ENCODE data around the gene CFAP221. TPM values are rescaled to one million over a fixed set of nuclear protein-coding genes. Genes with fewer than 3 reads are reported as not detected.
A peak's percentile ranks its signal among the peaks of the same experiment; 100 is the strongest.

The CFAP221 gene
- total RNA-seq, 3 donors from 2014 or later (not counting 1 experiment from before 2014, with no cell fraction given): not detected

DNA sequence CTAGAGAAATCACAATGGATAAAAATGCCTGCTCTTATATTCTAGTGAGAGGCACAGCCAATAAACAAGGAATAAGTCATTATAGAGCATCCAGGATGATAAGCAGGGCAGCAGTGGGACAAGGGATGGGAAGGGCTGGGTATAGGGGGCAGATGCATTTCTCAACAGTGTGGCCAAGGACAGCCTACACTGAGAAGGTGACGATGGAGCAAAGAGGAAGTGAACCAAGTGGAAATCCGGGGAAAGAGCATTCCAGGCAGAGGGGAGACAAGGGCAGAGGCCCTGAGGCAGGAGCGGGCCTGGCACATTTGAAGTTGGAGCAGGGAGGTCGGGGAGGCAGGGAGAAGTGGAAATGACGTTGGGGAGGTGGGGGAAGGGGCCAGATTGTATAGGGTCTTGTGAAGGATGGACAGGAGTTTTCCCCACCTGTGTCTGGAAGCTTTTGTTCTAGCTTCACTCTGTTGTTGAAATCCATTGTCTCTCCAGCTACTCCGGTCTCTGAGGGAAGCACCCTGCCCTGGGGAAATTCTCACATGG is 152.3 kb downstream of the CFAP221 start:
- no peak overlapping the region for H3K27ac Mint-ChIP-seq
- H3K4me1 Mint-ChIP-seq: no peaks in the 10 kb centered on the region

DNA sequence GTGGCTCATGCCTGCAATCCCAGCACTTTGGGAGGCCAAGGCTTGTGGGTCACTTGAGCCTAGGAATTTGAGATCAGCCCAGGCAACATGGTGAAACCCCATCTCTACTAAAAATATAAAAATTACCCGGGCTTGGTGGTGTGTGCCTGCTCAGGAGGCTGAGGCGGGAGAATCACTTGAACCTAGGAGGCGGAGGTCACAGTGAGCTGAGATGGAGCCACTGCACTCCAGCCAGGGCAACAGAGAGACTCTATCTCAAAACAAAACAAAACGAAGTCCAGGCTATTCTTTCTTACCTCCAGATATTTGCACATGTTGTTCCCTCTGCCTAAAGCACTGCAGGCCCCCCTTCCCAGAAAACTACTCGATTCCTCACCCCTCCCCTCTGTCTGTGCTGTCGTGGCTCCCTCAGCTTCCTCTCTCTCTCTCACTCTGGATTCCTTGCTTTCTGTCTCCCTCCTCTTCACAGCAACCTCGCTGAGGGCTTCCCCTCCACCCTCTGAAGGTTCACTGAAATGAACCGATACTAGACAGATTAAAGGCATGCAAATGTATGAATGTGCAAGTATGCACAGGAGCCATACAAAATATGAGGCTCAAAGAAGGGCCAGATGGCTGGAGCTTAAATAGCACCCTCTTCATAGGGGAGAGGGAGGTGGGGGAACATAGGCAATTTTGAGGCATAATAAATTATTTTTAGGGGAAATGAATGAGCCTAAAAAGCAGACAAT is 153.2 kb downstream of the CFAP221 start:
- no peaks in the 10 kb centered on the region for H3K27me3 ChIP-seq (ENCODE audit: control insufficient read depth, insufficient read depth, low read length)
- H3K4me3 ChIP-seq (ENCODE audit: low read length): no peak overlapping the region
- no peaks in the 10 kb centered on the region for H3K36me3 ChIP-seq (ENCODE audit: control insufficient read depth, insufficient read depth, low read length)
- Mint-ChIP-seq H3K4me1 (no peaks in the 10 kb centered on the region), H3K4me3 (no peak overlapping the region), H3K36me3 (no peaks in the 10 kb centered on the region), H3K9me3 (no peaks in the 10 kb centered on the region), H3K27ac (no peak overlapping the region), H3K27me3 (ENCODE audit: low read depth in 2 of 2) (peaks cover 12% of the 10 kb centered on the region in 2 donors)
- DNase-seq: peak in 1 of 2 donors; percentile 47
- ATAC-seq: no peak
- intact Hi-C loops (cut with micrococcal nuclease): no loop called here
- TF ChIP-seq, protein P1, sequence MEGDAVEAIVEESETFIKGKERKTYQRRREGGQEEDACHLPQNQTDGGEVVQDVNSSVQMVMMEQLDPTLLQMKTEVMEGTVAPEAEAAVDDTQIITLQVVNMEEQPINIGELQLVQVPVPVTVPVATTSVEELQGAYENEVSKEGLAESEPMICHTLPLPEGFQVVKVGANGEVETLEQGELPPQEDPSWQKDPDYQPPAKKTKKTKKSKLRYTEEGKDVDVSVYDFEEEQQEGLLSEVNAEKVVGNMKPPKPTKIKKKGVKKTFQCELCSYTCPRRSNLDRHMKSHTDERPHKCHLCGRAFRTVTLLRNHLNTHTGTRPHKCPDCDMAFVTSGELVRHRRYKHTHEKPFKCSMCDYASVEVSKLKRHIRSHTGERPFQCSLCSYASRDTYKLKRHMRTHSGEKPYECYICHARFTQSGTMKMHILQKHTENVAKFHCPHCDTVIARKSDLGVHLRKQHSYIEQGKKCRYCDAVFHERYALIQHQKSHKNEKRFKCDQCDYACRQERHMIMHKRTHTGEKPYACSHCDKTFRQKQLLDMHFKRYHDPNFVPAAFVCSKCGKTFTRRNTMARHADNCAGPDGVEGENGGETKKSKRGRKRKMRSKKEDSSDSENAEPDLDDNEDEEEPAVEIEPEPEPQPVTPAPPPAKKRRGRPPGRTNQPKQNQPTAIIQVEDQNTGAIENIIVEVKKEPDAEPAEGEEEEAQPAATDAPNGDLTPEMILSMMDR (IDR thresholded peaks at IDR 0.05): no peak
- no peak overlapping the region for H3K27ac ChIP-seq (ENCODE audit: low read length)
- WGBS (ENCODE audit: insufficient coverage): 61% methylated on average over 8 of the region's 8 CpGs
- no peaks in the 10 kb centered on the region for H3K9me3 ChIP-seq (ENCODE audit: control insufficient read depth, insufficient read depth, low read length)
- peaks cover 6% of the 10 kb centered on the region for H3K4me1 ChIP-seq (ENCODE audit: control insufficient read depth, insufficient read depth, low read length)

More for the DNA sequence above, 152.3 kb downstream of the CFAP221 start:
- 87% methylated on average over 6 of the region's 6 CpGs for WGBS (ENCODE audit: insufficient coverage)
- no peaks in the 10 kb centered on the region for H3K36me3 ChIP-seq (ENCODE audit: control insufficient read depth, insufficient read depth, low read length)
- H3K4me3 Mint-ChIP-seq: no peak overlapping the region
- TF ChIP-seq, protein P1 (IDR thresholded peaks at IDR 0.05): no peak
- H3K27me3 ChIP-seq (ENCODE audit: control insufficient read depth, insufficient read depth, low read length): no peaks in the 10 kb centered on the region
- no peaks in the 10 kb centered on the region for H3K9me3 Mint-ChIP-seq
- no peaks in the 10 kb centered on the region for H3K9me3 ChIP-seq (ENCODE audit: control insufficient read depth, insufficient read depth, low read length)
- no peaks in the 10 kb centered on the region for H3K36me3 Mint-ChIP-seq
- no peak overlapping the region for H3K27ac ChIP-seq (ENCODE audit: low read length)
- H3K4me3 ChIP-seq (ENCODE audit: low read length): no peak overlapping the region
- no peak for ATAC-seq
- no peak for DNase-seq
- peaks cover 6% of the 10 kb centered on the region for H3K4me1 ChIP-seq (ENCODE audit: control insufficient read depth, insufficient read depth, low read length)
- intact Hi-C loops (cut with micrococcal nuclease): no loop called here
- peaks cover 8 to 12% of the 10 kb centered on the region in 2 donors for H3K27me3 Mint-ChIP-seq (ENCODE audit: low read depth in 2 of 2)

DNA sequence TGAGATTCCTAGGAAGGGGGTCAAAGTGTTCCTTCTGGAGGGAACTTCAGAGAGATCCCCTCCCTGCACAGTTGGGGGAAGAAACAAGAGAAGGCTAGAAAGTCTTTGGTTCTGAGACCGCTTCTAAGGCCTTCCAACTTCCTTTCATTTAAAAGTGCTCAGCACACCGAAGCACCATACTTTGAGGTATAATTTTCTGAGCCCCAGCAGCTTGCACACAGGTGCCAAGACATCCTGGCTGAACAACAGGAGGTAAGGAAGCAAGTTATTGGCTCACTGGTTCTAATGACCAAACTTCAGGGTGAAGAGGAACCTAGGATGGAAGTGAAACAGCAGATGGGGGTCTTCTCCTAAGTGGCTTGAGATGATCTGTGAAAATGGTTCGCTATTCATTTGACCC is 154.0 kb downstream of the CFAP221 start:
- peaks cover 11% of the 10 kb centered on the region for H3K4me1 ChIP-seq (ENCODE audit: control insufficient read depth, insufficient read depth, low read length)
- no peak overlapping the region for H3K4me3 Mint-ChIP-seq

More for the DNA sequence above, 154.0 kb downstream of the CFAP221 start:
- intact Hi-C loops (cut with micrococcal nuclease): no loop called here
- H3K9me3 ChIP-seq (ENCODE audit: control insufficient read depth, insufficient read depth, low read length): no peaks in the 10 kb centered on the region
- ATAC-seq (no peak), DNase-seq (no peak)
- Mint-ChIP-seq H3K4me1 (peaks cover 0 to 6% of the 10 kb centered on the region in 2 donors), H3K9me3 (no peaks in the 10 kb centered on the region), H3K36me3 (no peaks in the 10 kb centered on the region), H3K27me3 (ENCODE audit: low read depth in 2 of 2) (peaks cover 12% of the 10 kb centered on the region in 2 donors), H3K27ac (no peak overlapping the region)
- whole genome bisulfite sequencing (ENCODE audit: insufficient coverage): 81% methylated on average over 3 of the region's 3 CpGs
- TF ChIP-seq, protein P1 (IDR thresholded peaks at IDR 0.05): no peak
- H3K4me3 ChIP-seq (ENCODE audit: low read length): no peak overlapping the region
- no peak overlapping the region for H3K27ac ChIP-seq (ENCODE audit: low read length)
- H3K36me3 ChIP-seq (ENCODE audit: control insufficient read depth, insufficient read depth, low read length): no peaks in the 10 kb centered on the region
- H3K27me3 ChIP-seq (ENCODE audit: control insufficient read depth, insufficient read depth, low read length): no peaks in the 10 kb centered on the region

Measured in natural killer cell (primary cell).